HG03097 (cell line): Measurements from ENCODE around the gene DHDH.
A peak's percentile ranks its signal among the peaks of the same experiment; 100 is the strongest.

Experiments
- ATAC-seq: cut with Tn5 transposase; IDR thresholded peaks from one replicate; pipeline ENCODE4 v1.9.1; 2021; ENCODE audit not compliant: unreplicated experiment, low FRiP score

The DHDH gene

GRCh38 chr19:48946463-48947257 is 13.2 kb downstream of the DHDH start:
- no peak for ATAC-seq

- ATAC-seq, result no peak
These were observed 13.7 kb downstream of the DHDH start for GRCh38 chr19:48947258-48947542.

GRCh38 chr19:48950159-48950558 is 16.7 kb downstream of the DHDH start:
- ATAC-seq, result no peak

GRCh38 chr19:48950830-48951519 is 17.5 kb downstream of the DHDH start:
- ATAC-seq, result no peak

- ATAC-seq, result no peak
These were observed 19.6 kb downstream of the DHDH start for GRCh38 chr19:48953141-48953540.

GRCh38 chr19:48953990-48954594 is 20.6 kb downstream of the DHDH start:
- no peak for ATAC-seq

- ATAC-seq, result peak; percentile 79
These were observed 21.3 kb downstream of the DHDH start, which contains the start of gene BAX for GRCh38 chr19:48954595-48955307. BAX (plus strand) TSS chr19:48954875; CDS start chr19:48954929, 54 bp downstream.

- no peak for ATAC-seq
These were observed 21.9 kb downstream of the DHDH start for GRCh38 chr19:48955308-48955958.

- ATAC-seq, result no peak
These were observed 24.5 kb downstream of the DHDH start for GRCh38 chr19:48958006-48958405.

GRCh38 chr19:48959341-48960239 is 26.1 kb downstream of the DHDH start:
- no peak for ATAC-seq

- no peak for ATAC-seq
These were observed 27.7 kb downstream of the DHDH start for GRCh38 chr19:48961051-48961649.

- ATAC-seq, result no peak
These were observed 28.2 kb downstream of the DHDH start for GRCh38 chr19:48961673-48962028.

- ATAC-seq, result no peak
These were observed 28.7 kb downstream of the DHDH start for GRCh38 chr19:48962029-48962848.

- ATAC-seq, result no peak
These were observed 29.3 kb downstream of the DHDH start for GRCh38 chr19:48962849-48963165.

- peak; percentile 24 for ATAC-seq
These were observed 30.1 kb downstream of the DHDH start for GRCh38 chr19:48963371-48964204.

- no peak for ATAC-seq
These were observed 30.9 kb downstream of the DHDH start for GRCh38 chr19:48964205-48965039.
